ENCODE results near the gene PDE4D. TPM values are rescaled to one million over a fixed set of nuclear protein-coding genes. Genes with fewer than 3 reads are reported as not detected.

Gene PDE4D
- total RNA-seq, 2 experiments from 2014 or later = 0.50 to 0.51 TPM

DNA sequence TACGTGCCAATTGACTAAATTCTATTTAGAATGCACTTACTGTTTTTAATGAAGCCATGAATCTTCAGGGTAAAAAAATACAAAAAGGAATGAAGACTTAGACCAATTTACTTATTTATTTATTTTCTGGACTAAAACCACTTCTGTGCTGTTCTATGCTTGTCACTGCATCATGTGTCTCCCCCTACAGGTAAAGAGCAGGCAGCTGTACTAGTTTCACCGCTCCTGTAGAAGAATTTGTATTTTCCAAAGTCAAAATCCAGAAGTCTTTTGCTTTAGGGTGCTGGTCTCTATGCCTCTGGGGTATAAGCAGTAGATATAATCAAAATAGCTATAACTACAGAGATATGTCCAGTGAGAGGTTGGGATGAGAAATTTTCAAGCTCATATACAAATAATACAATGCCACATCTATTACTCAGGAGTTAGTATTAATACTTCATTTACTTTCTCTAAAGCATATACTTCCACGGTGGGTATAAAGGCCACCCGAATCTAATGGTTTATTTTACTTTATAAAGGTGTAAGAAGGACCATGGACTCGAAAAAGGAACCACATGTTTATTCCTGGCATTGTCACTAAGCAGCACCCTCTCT is 719.2 kb downstream of the PDE4D start:
- H3K79me2 ChIP-seq (ENCODE audit: insufficient read depth, low read depth, low read length) = no peaks in the 10 kb centered on the region
- H3K4me2 ChIP-seq (ENCODE audit: low read length) = no peak overlapping the region
- no peak overlapping the region for H2AFZ ChIP-seq (ENCODE audit: low read length)
- POLR2A ChIA-PET = interaction anchor here (0.5 to 1.2 kb wide), 5 partner anchors 18 to 388 kb away, joined by 3 to 4 read pairs (median 3); no protein-coding TSS in a partner anchor
- H4K20me1 ChIP-seq (ENCODE audit: insufficient read depth, low read length) = no peaks in the 10 kb centered on the region
- H3K4me1 ChIP-seq (ENCODE audit: insufficient read depth, low read length, poor library complexity, severe bottlenecking) = no peaks in the 10 kb centered on the region
- no peak overlapping the region for H3K4me3 ChIP-seq (ENCODE audit: low read depth, low read length, poor library complexity, severe bottlenecking)
- intact Hi-C loops (cut with micrococcal nuclease; ENCODE audit: unreplicated experiment) = loop anchor here (5.0 kb wide), 2 partner anchors 142 to 282 kb away; no protein-coding TSS in a partner anchor
- H3K36me3 ChIP-seq (ENCODE audit: insufficient read depth, low read length) = no peaks in the 10 kb centered on the region
- DNase-seq (ENCODE audit: low spot score) = peak; percentile 42
- TF ChIP-seq EZH2phosphoT487 (IDR thresholded peaks at IDR 0.05; ENCODE audit: borderline replicate concordance, low read depth, low read length) = no peak
- TF ChIP-seq, protein P1, sequence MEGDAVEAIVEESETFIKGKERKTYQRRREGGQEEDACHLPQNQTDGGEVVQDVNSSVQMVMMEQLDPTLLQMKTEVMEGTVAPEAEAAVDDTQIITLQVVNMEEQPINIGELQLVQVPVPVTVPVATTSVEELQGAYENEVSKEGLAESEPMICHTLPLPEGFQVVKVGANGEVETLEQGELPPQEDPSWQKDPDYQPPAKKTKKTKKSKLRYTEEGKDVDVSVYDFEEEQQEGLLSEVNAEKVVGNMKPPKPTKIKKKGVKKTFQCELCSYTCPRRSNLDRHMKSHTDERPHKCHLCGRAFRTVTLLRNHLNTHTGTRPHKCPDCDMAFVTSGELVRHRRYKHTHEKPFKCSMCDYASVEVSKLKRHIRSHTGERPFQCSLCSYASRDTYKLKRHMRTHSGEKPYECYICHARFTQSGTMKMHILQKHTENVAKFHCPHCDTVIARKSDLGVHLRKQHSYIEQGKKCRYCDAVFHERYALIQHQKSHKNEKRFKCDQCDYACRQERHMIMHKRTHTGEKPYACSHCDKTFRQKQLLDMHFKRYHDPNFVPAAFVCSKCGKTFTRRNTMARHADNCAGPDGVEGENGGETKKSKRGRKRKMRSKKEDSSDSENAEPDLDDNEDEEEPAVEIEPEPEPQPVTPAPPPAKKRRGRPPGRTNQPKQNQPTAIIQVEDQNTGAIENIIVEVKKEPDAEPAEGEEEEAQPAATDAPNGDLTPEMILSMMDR (conservative IDR thresholded peaks at IDR 0.05; ENCODE audit: low read length) = peak; percentile 90
- H3K9me2 ChIP-seq (ENCODE audit: insufficient read depth, low read length) = no peaks in the 10 kb centered on the region
- no TSS peak for BruUV-seq (replicated peaks)
- no peaks in the 10 kb centered on the region for H3K9me3 ChIP-seq (ENCODE audit: low read length)
- CTCF ChIA-PET (ENCODE audit: unreplicated experiment) = no interaction called here
- no peak overlapping the region for H3K27ac ChIP-seq (ENCODE audit: low read depth, low read length, poor library complexity, severe bottlenecking)

DNA sequence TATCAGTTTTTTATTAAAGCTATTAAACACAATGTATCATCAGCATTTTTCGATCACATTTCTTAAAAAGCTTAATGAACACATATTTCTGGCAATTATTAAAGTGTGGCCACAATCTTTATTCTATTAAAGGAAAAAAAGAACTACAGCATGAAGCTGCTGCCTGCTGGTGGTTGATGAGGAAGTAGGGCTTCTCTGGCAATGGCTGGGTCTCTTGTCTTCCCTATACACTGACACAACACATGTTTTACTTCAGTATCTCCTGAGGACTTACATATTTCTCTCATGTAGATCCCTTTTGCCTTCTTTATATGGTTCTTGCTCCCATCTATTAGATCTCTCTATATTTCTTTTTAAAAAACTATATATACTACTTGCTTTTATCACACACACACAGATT is 719.9 kb downstream of the PDE4D start:
- Histone ChIP-seq H3K27ac (ENCODE audit: low read depth, low read length, poor library complexity, severe bottlenecking) (no peak overlapping the region), H3K36me3 (ENCODE audit: insufficient read depth, low read length) (no peaks in the 10 kb centered on the region), H3K4me3 (ENCODE audit: low read depth, low read length, poor library complexity, severe bottlenecking) (no peak overlapping the region), H3K9me2 (ENCODE audit: insufficient read depth, low read length) (no peaks in the 10 kb centered on the region), H3K79me2 (ENCODE audit: insufficient read depth, low read depth, low read length) (no peaks in the 10 kb centered on the region), H3K4me2 (ENCODE audit: low read length) (no peak overlapping the region), H3K9me3 (ENCODE audit: low read length) (no peaks in the 10 kb centered on the region), H3K4me1 (ENCODE audit: insufficient read depth, low read length, poor library complexity, severe bottlenecking) (no peaks in the 10 kb centered on the region), H2AFZ (ENCODE audit: low read length) (no peak overlapping the region), H4K20me1 (ENCODE audit: insufficient read depth, low read length) (no peaks in the 10 kb centered on the region)
- TF ChIP-seq, protein P1 (conservative IDR thresholded peaks at IDR 0.05; ENCODE audit: low read length) = no peak
- TF ChIP-seq EZH2phosphoT487 (IDR thresholded peaks at IDR 0.05; ENCODE audit: borderline replicate concordance, low read depth, low read length) = no peak
- ChIA-PET CTCF (ENCODE audit: unreplicated experiment) (no interaction called here), POLR2A (interaction anchor here (0.7 to 1.2 kb wide), 3 partner anchors 136 to 141 kb away, joined by 3 to 4 read pairs (median 4); no protein-coding TSS in a partner anchor)
- no peak for DNase-seq (ENCODE audit: low spot score)
- BruUV-seq (replicated peaks) = no TSS peak
- intact Hi-C loops (cut with micrococcal nuclease; ENCODE audit: unreplicated experiment) = loop anchor here (5.0 kb wide), 2 partner anchors 141 to 281 kb away; no protein-coding TSS in a partner anchor

DNA sequence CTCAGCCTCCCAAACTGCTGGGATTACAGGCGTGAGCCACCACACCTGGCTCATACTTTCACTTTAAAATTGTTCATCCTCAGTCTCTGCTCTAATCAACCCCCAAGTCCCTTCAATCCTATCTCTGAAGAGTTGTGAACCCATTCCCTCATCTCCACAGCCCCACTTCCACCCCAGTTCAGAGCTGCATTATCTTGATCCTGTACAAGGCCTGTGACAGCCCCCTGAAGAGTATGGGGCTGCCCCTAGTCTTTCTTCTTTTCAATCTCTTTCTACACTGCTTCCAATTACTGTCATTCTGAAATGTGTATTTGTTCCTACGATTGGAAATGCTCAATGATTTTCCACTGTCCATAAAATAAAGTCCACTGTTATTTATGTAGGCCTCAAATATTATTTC is 722.4 kb downstream of the PDE4D start:
- BruUV-seq (replicated peaks) = no TSS peak
- H3K27ac ChIP-seq (ENCODE audit: low read depth, low read length, poor library complexity, severe bottlenecking) = no peak overlapping the region
- ChIA-PET CTCF (ENCODE audit: unreplicated experiment) (no interaction called here), POLR2A (no interaction called here)
- intact Hi-C loops (cut with micrococcal nuclease; ENCODE audit: unreplicated experiment) = loop anchor here (5.0 kb wide), 2 partner anchors 139 to 279 kb away; no protein-coding TSS in a partner anchor
- no peaks in the 10 kb centered on the region for H3K4me1 ChIP-seq (ENCODE audit: insufficient read depth, low read length, poor library complexity, severe bottlenecking)
- H3K9me2 ChIP-seq (ENCODE audit: insufficient read depth, low read length) = no peaks in the 10 kb centered on the region
- H4K20me1 ChIP-seq (ENCODE audit: insufficient read depth, low read length) = no peaks in the 10 kb centered on the region
- no peaks in the 10 kb centered on the region for H3K79me2 ChIP-seq (ENCODE audit: insufficient read depth, low read depth, low read length)
- no peak for TF ChIP-seq EZH2phosphoT487 (IDR thresholded peaks at IDR 0.05; ENCODE audit: borderline replicate concordance, low read depth, low read length)
- TF ChIP-seq, protein P1 (conservative IDR thresholded peaks at IDR 0.05; ENCODE audit: low read length) = no peak
- no peak for DNase-seq (ENCODE audit: low spot score)
- no peak overlapping the region for H2AFZ ChIP-seq (ENCODE audit: low read length)
- no peaks in the 10 kb centered on the region for H3K9me3 ChIP-seq (ENCODE audit: low read length)
- no peak overlapping the region for H3K4me2 ChIP-seq (ENCODE audit: low read length)
- no peaks in the 10 kb centered on the region for H3K36me3 ChIP-seq (ENCODE audit: insufficient read depth, low read length)
- no peak overlapping the region for H3K4me3 ChIP-seq (ENCODE audit: low read depth, low read length, poor library complexity, severe bottlenecking)
